Upper lobe of right lung (tissue), 1 donor: Measurements from ENCODE around the gene RALA. TPM values are rescaled to one million over a fixed set of nuclear protein-coding genes. Genes with fewer than 3 reads are reported as not detected.

ENCODE experiments used
- ATAC-seq: fragments of 200-7000 bp; cut with Tn5 transposase; one replicate; pipeline ENCODE4 v1.9.1; 2020; ENCODE audit warnings: mild to moderate bottlenecking, moderate library complexity
- DNase-seq: peaks from one replicate; pipeline ENCODE4 v3.0.0-alpha.2; 2020
- H3K27ac ChIP-seq: fragments of 200-600 bp; one replicate; pipeline ENCODE4 v1.8.0; 2022
- H3K27me3 ChIP-seq: fragments of 200-600 bp; one replicate; pipeline ENCODE4 v1.8.0; 2022; ENCODE audit warnings: mild to moderate bottlenecking
- H3K36me3 ChIP-seq: fragments of 200-600 bp; one replicate; pipeline ENCODE4 v1.8.0; 2022
- H3K4me1 ChIP-seq: fragments of 200-600 bp; one replicate; pipeline ENCODE4 v1.8.0; 2022
- H3K4me3 ChIP-seq: fragments of 200-600 bp; one replicate; pipeline ENCODE4 v1.8.0; 2022; ENCODE audit warnings: mild to moderate bottlenecking
- H3K9me3 ChIP-seq: fragments of 200-600 bp; one replicate; pipeline ENCODE4 v1.8.0; 2022
- CTCF ChIP-seq: fragments of 200-600 bp; IDR thresholded peaks from one replicate; pipeline ENCODE4 v1.8.0; 2022; ENCODE audit warnings: antibody characterized with exemption
- intact Hi-C: fragments of 100-400 bp; cut with DNase I; formaldehyde crosslinking; loops from one replicate; pipeline ENCODE4 v1.11.0; 2022
- total RNA-seq: library from RNA; stranded (reverse); fragmentation: NEBNext Ultra II Directional; extraction: Animal tissue kit (Norgen Biotek cat#: 25700); gene quantifications from one replicate; pipeline ENCODE4 v1.2.1, GENCODE V29; 2021
- donor health status: DM: no; HTN: yes; CAD: no; lungs with severe emphysema.

The RALA gene
- total RNA-seq, 1 donor from 2014 or later, result 53.4 TPM

- intact Hi-C loops, result no loop called here
These were observed 14.7 kb downstream of the RALA start for GRCh38 chr7:39637963-39638485.

GRCh38 chr7:39642896-39643295 lies 19.5 kb downstream of the RALA start:
- no peaks in the 10 kb centered on the region for H3K36me3 ChIP-seq
- intact Hi-C loops, result no loop called here
- no peak overlapping the region for H3K27ac ChIP-seq
- DNase-seq (no peak), ATAC-seq (no peak)
- peaks cover 25% of the 10 kb centered on the region for H3K4me1 ChIP-seq
- no peaks in the 10 kb centered on the region for H3K9me3 ChIP-seq
- TF ChIP-seq CTCF, result no peak
- no peak overlapping the region for H3K4me3 ChIP-seq
- no peaks in the 10 kb centered on the region for H3K27me3 ChIP-seq

More at GRCh38 chr7:39637963-39638485, 14.7 kb downstream of the RALA start:
- H3K4me3 ChIP-seq, result no peak overlapping the region
- H3K27ac ChIP-seq, result no peak overlapping the region
- H3K9me3 ChIP-seq, result no peaks in the 10 kb centered on the region
- H3K27me3 ChIP-seq, result no peaks in the 10 kb centered on the region
- peaks cover 8% of the 10 kb centered on the region for H3K36me3 ChIP-seq
- peaks cover 7% of the 10 kb centered on the region for H3K4me1 ChIP-seq
- no peak for TF ChIP-seq CTCF
- ATAC-seq (no peak), DNase-seq (no peak)

GRCh38 chr7:39644170-39644569 lies 20.8 kb downstream of the RALA start:
- intact Hi-C loops, result no loop called here

GRCh38 chr7:39645482-39646407 lies 22.4 kb downstream of the RALA start:
- no peaks in the 10 kb centered on the region for H3K9me3 ChIP-seq
- intact Hi-C loops, result no loop called here
- no peaks in the 10 kb centered on the region for H3K27me3 ChIP-seq
- H3K27ac ChIP-seq, result no peak overlapping the region
- ATAC-seq (no peak), DNase-seq (no peak)
- no peaks in the 10 kb centered on the region for H3K36me3 ChIP-seq
- H3K4me1 ChIP-seq, result peaks cover 29% of the 10 kb centered on the region
- no peak overlapping the region for H3K4me3 ChIP-seq
- TF ChIP-seq CTCF, result no peak

More at GRCh38 chr7:39644170-39644569, 20.8 kb downstream of the RALA start:
- Histone ChIP-seq H3K4me3 (no peak overlapping the region), H3K4me1 (peaks cover 25% of the 10 kb centered on the region), H3K9me3 (no peaks in the 10 kb centered on the region), H3K27me3 (no peaks in the 10 kb centered on the region), H3K36me3 (no peaks in the 10 kb centered on the region), H3K27ac (no peak overlapping the region)
- DNase-seq (no peak), ATAC-seq (no peak)
- no peak for TF ChIP-seq CTCF

- H3K9me3 ChIP-seq, result no peaks in the 10 kb centered on the region
- H3K36me3 ChIP-seq, result no peaks in the 10 kb centered on the region
- no peak for TF ChIP-seq CTCF
- intact Hi-C loops, result no loop called here
- H3K27me3 ChIP-seq, result no peaks in the 10 kb centered on the region
- ATAC-seq (no peak), DNase-seq (no peak)
- no peak overlapping the region for H3K27ac ChIP-seq
- no peak overlapping the region for H3K4me3 ChIP-seq
- peaks cover 24% of the 10 kb centered on the region for H3K4me1 ChIP-seq
These were observed 24.4 kb downstream of the RALA start for GRCh38 chr7:39647816-39648215.
